ENCODE data around the gene TSPAN11.

TSPAN11 gene

DNA sequence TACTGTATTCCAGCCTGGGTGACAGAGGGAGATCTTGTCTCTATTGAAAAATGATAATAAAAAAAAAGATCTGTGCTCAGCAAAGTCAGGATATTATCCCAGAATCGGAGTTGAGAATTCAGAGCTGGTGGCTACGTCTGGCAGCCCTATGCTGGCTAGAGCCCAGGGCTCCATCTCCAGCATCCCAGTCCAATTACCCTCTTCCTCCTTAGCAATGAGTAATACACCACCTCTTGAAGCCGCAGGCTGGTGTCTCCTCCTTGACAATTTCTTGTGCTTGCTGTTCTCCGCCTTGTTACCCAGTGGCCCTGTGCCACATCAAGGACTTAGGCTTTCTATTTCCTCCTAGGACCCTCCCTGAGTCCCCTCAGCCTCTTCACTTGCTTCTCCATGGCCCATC, 108.7 kb downstream of the TSPAN11 start:
- no peak for TF ChIP-seq CTCF (IDR thresholded peaks at IDR 0.05; ENCODE audit: borderline replicate concordance, control extremely low read depth, extremely low read depth, insufficient read depth, missing control alignments)
- in situ Hi-C loops (cut with MboI; ENCODE audit: low sequenced_read_pairs, unreplicated experiment) = no loop called here
- no peak for DNase-seq (ENCODE audit: low spot score)

- in situ Hi-C loops (cut with MboI; ENCODE audit: low sequenced_read_pairs, unreplicated experiment) = no loop called here
- TF ChIP-seq CTCF (IDR thresholded peaks at IDR 0.05; ENCODE audit: borderline replicate concordance, control extremely low read depth, extremely low read depth, insufficient read depth, missing control alignments) = no peak
- no peak for DNase-seq (ENCODE audit: low spot score)
Observed at GRCh38 chr12:31035967-31036665, 109.6 kb downstream of the TSPAN11 start.

GRCh38 chr12:31037028-31037427, 110.5 kb downstream of the TSPAN11 start:
- TF ChIP-seq CTCF (IDR thresholded peaks at IDR 0.05; ENCODE audit: borderline replicate concordance, control extremely low read depth, extremely low read depth, insufficient read depth, missing control alignments) = no peak
- in situ Hi-C loops (cut with MboI; ENCODE audit: low sequenced_read_pairs, unreplicated experiment) = no loop called here
- DNase-seq (ENCODE audit: low spot score) = no peak

GRCh38 chr12:31037931-31038330, 111.4 kb downstream of the TSPAN11 start:
- no peak for DNase-seq (ENCODE audit: low spot score)
- no peak for TF ChIP-seq CTCF (IDR thresholded peaks at IDR 0.05; ENCODE audit: borderline replicate concordance, control extremely low read depth, extremely low read depth, insufficient read depth, missing control alignments)
- in situ Hi-C loops (cut with MboI; ENCODE audit: low sequenced_read_pairs, unreplicated experiment) = no loop called here

DNA sequence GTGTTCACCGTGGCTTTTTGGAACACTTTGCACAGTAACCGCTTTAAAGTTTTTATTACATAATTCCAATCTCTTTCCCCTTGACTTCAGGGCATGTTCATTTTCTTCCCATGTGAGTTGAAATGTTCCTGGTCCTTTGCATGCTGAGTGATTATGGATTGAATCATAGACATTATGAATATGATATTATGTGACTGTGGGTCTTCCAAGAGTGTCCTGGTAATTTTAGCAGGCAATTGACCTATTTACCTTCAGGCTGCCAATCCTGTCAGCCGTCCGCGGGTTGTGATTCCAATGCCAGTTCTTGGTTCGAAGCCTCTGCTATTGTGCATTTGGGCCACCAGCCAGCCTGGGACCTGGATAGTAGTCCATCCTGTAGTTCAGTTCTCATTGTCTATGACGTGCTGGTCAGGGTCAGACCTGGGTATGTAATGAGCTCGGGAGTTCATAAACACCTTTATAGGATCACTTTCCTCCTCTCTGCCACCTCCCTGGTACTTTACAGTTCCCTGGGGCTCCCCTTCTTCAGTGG, 114.6 kb downstream of the TSPAN11 start:
- in situ Hi-C loops (cut with MboI; ENCODE audit: low sequenced_read_pairs, unreplicated experiment) = no loop called here
- no peak for DNase-seq (ENCODE audit: low spot score)
- TF ChIP-seq CTCF (IDR thresholded peaks at IDR 0.05; ENCODE audit: borderline replicate concordance, control extremely low read depth, extremely low read depth, insufficient read depth, missing control alignments) = no peak

Measured in GM13976 (cell line).